B cell (primary cell): ENCODE results near the gene GSS.

ENCODE experiments used
- EZH2 ChIP-seq: IDR thresholded peaks from 2 replicates; pipeline ENCODE4 v1.6.1; 2012; ENCODE audit warnings: borderline replicate concordance, low read depth, mild to moderate bottlenecking, moderate library complexity, low read length; ENCODE audit not compliant: insufficient read depth, poor library complexity, severe bottlenecking
- TF ChIP-seq, protein P1 (sequence below): fragments of 200-600 bp; IDR thresholded peaks from one replicate; pipeline ENCODE4 v1.8.0; 2022; ENCODE audit warnings: antibody characterized with exemption, mild to moderate bottlenecking

DNA sequence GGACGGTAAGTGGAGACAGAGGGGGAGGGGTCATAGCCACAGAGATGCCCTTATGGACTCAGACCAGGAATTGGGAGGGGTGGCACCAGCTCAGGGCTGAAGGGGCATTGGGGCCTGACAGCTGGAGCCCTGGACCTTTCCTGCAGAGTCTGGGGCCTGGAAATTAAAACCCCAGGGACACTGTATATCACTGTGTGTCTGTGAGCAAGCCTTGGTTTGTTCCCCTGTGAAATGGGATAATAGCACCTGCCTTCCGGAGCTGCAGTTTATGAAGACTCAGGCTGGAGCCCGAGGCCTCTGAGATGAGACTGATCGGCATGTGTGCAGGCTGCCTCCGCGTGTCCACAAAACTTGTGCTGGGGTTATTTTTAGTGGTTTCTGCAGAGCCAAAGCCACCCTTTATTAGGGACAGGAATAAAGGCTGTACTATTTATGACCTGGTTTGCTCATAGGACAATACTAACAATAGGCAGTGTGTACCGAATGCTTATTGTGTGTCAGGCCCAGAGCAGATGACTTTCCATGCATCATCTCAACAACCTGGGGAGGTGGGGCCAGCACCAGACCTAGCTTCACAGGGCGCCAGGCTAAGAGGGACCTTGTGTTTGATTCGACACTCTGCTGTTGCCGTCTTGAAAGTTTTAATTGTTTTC lies 22.6 kb upstream of the GSS start:
- TF ChIP-seq, protein P1, sequence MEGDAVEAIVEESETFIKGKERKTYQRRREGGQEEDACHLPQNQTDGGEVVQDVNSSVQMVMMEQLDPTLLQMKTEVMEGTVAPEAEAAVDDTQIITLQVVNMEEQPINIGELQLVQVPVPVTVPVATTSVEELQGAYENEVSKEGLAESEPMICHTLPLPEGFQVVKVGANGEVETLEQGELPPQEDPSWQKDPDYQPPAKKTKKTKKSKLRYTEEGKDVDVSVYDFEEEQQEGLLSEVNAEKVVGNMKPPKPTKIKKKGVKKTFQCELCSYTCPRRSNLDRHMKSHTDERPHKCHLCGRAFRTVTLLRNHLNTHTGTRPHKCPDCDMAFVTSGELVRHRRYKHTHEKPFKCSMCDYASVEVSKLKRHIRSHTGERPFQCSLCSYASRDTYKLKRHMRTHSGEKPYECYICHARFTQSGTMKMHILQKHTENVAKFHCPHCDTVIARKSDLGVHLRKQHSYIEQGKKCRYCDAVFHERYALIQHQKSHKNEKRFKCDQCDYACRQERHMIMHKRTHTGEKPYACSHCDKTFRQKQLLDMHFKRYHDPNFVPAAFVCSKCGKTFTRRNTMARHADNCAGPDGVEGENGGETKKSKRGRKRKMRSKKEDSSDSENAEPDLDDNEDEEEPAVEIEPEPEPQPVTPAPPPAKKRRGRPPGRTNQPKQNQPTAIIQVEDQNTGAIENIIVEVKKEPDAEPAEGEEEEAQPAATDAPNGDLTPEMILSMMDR: no peak
- TF ChIP-seq EZH2: no peak
